GM23338 (cell line): ENCODE measurements around the gene MATR3. TPM values are rescaled to one million over a fixed set of nuclear protein-coding genes. Genes with fewer than 3 reads are reported as not detected.

ENCODE experiments used
- ATAC-seq: fragments of 200-7000 bp; cut with Tn5 transposase; 3 replicates; pipeline ENCODE4 v1.9.1; 2020
- DNase-seq: peaks from one replicate; pipeline ENCODE4 v3.0.0-alpha.2; 2015; ENCODE audit warnings: low spot score
- H2AFZ ChIP-seq: fragments of 200-600 bp; sonication (generic); 2 replicates; pipeline ENCODE4 v1.8.0; 2016; ENCODE audit warnings: antibody characterized with exemption, mild to moderate bottlenecking, moderate library complexity
- H3F3A ChIP-seq: fragments of 200-600 bp; sonication (generic); replicated peaks from 2 replicates; pipeline ENCODE4 v1.8.0; 2017; ENCODE audit warnings: antibody characterized with exemption, mixed run types, low read depth
- H3K27ac ChIP-seq: fragments of 200-600 bp; sonication (generic); 2 replicates; pipeline ENCODE4 v1.6.1; 2016; ENCODE audit warnings: low read depth
- H3K27me3 ChIP-seq: fragments of 200-600 bp; sonication (generic); 2 replicates; pipeline ENCODE4 v1.8.0; 2016; ENCODE audit warnings: mild to moderate bottlenecking, mixed run types, moderate library complexity; ENCODE audit not compliant: insufficient read depth
- H3K36me3 ChIP-seq: fragments of 200-600 bp; sonication (generic); 2 replicates; pipeline ENCODE4 v1.8.0; 2016; ENCODE audit warnings: mild to moderate bottlenecking; ENCODE audit not compliant: insufficient read depth
- H3K4me1 ChIP-seq: fragments of 200-600 bp; sonication (generic); 2 replicates; pipeline ENCODE4 v1.8.0; 2016; ENCODE audit warnings: mild to moderate bottlenecking, moderate library complexity; ENCODE audit not compliant: insufficient read depth
- H3K4me2 ChIP-seq: fragments of 200-600 bp; sonication (generic); 2 replicates; pipeline ENCODE4 v1.7.1; 2017; ENCODE audit warnings: mixed run types
- H3K4me3 ChIP-seq: fragments of 200-600 bp; sonication (generic); 2 replicates; pipeline ENCODE4 v1.6.1; 2016; ENCODE audit warnings: mixed run types
- H3K79me2 ChIP-seq: fragments of 200-600 bp; sonication (generic); replicated peaks from 2 replicates; pipeline ENCODE4 v1.8.0; 2017; ENCODE audit warnings: mild to moderate bottlenecking; ENCODE audit not compliant: insufficient read depth
- H3K9me2 ChIP-seq: fragments of 200-600 bp; sonication (generic); 2 replicates; pipeline ENCODE4 v1.8.0; 2017; ENCODE audit not compliant: insufficient read depth
- H4K20me1 ChIP-seq: fragments of 200-600 bp; sonication (generic); replicated peaks from 2 replicates; pipeline ENCODE4 v1.8.0; 2017; ENCODE audit warnings: mild to moderate bottlenecking; ENCODE audit not compliant: insufficient read depth
- H3K27ac Mint-ChIP-seq: 2 replicates; pipeline ENCODE4 v1.8.0; 2020; ENCODE audit warnings: inconsistent platforms, mild to moderate bottlenecking, moderate library complexity, mixed read lengths
- H3K27me3 Mint-ChIP-seq: 3 replicates; pipeline ENCODE4 v1.8.0; 2022; ENCODE audit warnings: low read depth, mild to moderate bottlenecking, moderate library complexity, mixed read lengths, inconsistent platforms; ENCODE audit not compliant: insufficient read depth, poor library complexity
- H3K36me3 Mint-ChIP-seq: 3 replicates; pipeline ENCODE4 v1.8.0; 2021; ENCODE audit warnings: low read depth, mild to moderate bottlenecking, inconsistent platforms, moderate library complexity, mixed read lengths
- H3K4me1 Mint-ChIP-seq: 3 replicates; pipeline ENCODE4 v1.8.0; 2020; ENCODE audit warnings: mild to moderate bottlenecking, inconsistent platforms, mixed read lengths
- H3K4me3 Mint-ChIP-seq: 3 replicates; pipeline ENCODE4 v1.8.0; 2021; ENCODE audit warnings: moderate library complexity, mild to moderate bottlenecking, inconsistent platforms, mixed read lengths
- H3K9me3 Mint-ChIP-seq: 3 replicates; pipeline ENCODE4 v1.8.0; 2020; ENCODE audit warnings: moderate library complexity, mild to moderate bottlenecking, inconsistent platforms, mixed read lengths
- CREB1 ChIP-seq: fragments of 250-450 bp; sonication (Bioruptor Pico); IDR thresholded peaks from 2 replicates; pipeline ENCODE4 v1.5.0; 2020; ENCODE audit warnings: low read depth, mild to moderate bottlenecking, moderate library complexity
- EZH2 ChIP-seq: fragments of 200-600 bp; sonication (generic); IDR thresholded peaks from one replicate; pipeline ENCODE4 v1.8.0; 2017; ENCODE audit warnings: antibody characterized with exemption, mild to moderate bottlenecking, low read depth; ENCODE audit not compliant: unreplicated experiment
- EZH2phosphoT487 ChIP-seq: fragments of 200-600 bp; sonication (generic); IDR thresholded peaks from one replicate; pipeline ENCODE4 v1.8.1; 2018; ENCODE audit warnings: antibody characterized with exemption; ENCODE audit not compliant: unreplicated experiment
- ZNF331 ChIP-seq: fragments of 250-450 bp; sonication (Bioruptor Pico); IDR thresholded peaks from 2 replicates; pipeline ENCODE4 v1.5.0; 2020; ENCODE audit warnings: low read depth, mild to moderate bottlenecking, moderate library complexity
- polyA plus RNA-seq: library from polyadenylated mRNA; unstranded; fragments of >200 nt; fragmentation: Nextera tagmentation; extraction: Ambion mirVana; gene quantifications from 2 replicates; pipeline ENCODE4 v1.2.1, GENCODE V29; 2016
- total RNA-seq: library from RNA; depleted of rRNA; stranded (reverse); fragments of >200 nt; shearing (Covaris generic); gene quantifications from 2 replicates; pipeline ENCODE4 v1.2.3, GENCODE V29; 2014
- TF ChIP-seq, protein P1 (sequence below), 2 experiments: fragments of 200-600 bp in 1 of 2; sonication (generic) in 1 of 2; conservative IDR thresholded peaks; 2 replicates each; pipeline versions ENCODE4 v1.5.1 to v1.6.1; 2016 to 2017; ENCODE audit warnings: antibody characterized with exemption in 2 of 2, low read depth in 2 of 2, mild to moderate bottlenecking in 2 of 2, moderate library complexity in 1 of 2
- TF ChIP-seq, protein P2 (sequence below): fragments of 250-450 bp; sonication (Bioruptor Pico); IDR thresholded peaks from 2 replicates; pipeline ENCODE4 v1.5.0; 2020; ENCODE audit warnings: mild to moderate bottlenecking, moderate library complexity
- TF ChIP-seq, protein P3 (sequence below): IDR thresholded peaks from 2 replicates; pipeline ENCODE4 v1.6.1; 2016; ENCODE audit warnings: antibody characterized with exemption

Gene MATR3
- total and polyA plus RNA-seq, 2 experiments from 2014 or later = 278 to 506 TPM

DNA sequence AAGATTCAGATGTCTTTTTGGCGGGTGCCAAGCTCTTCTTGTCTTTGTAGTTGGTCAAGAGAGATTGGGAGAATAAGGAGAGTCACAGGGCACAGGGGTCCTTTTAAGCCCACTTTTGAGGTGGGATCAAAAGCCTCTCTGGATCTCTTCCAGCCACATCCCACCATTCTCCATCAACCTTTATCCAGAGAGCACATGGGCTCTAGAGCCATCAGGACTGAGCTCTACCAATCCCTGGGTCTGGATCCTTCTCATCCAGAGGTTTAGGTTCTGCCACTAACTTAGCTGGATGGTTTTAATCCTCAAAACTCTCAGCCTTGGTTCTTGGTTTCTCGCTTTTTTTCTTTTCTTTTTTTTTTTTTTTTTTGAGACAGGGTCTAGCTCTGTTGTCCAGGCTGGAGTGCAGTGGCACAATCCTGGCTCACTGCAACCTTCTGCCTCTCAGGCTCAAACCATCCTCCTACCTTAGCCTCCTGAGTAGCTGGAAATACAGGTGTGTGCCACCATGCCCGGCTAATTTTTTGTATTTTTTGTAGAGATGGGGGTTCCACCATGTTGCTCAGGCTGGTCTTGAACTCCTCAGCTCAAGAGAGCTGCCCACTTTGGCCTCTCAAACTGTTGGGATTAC, 44.6 kb upstream of the MATR3 start:
- Histone ChIP-seq H3K4me2 (no peak overlapping the region), H3K27ac (no peak overlapping the region), H3F3A (no peaks in the 10 kb centered on the region), H2AFZ (no peak overlapping the region), H3K4me3 (no peak overlapping the region), H3K79me2 (no peaks in the 10 kb centered on the region), H3K27me3 (no peaks in the 10 kb centered on the region), H3K4me1 (peaks cover 8% of the 10 kb centered on the region; the same call in 1 of the 2 replicates), H3K9me2 (no peaks in the 10 kb centered on the region), H4K20me1 (no peaks in the 10 kb centered on the region), H3K36me3 (no peaks in the 10 kb centered on the region)
- H3K4me3 Mint-ChIP-seq = no peak overlapping the region
- H3K27ac Mint-ChIP-seq = no peak overlapping the region
- H3K36me3 Mint-ChIP-seq = no peaks in the 10 kb centered on the region
- H3K9me3 Mint-ChIP-seq = no peaks in the 10 kb centered on the region
- H3K4me1 Mint-ChIP-seq = peaks cover 18% of the 10 kb centered on the region
- no peak for ATAC-seq
- DNase-seq = no peak
- TF ChIP-seq EZH2 = no peak
- TF ChIP-seq CREB1 (CRISPR knock-in tag) = no peak
- TF ChIP-seq, protein P1, sequence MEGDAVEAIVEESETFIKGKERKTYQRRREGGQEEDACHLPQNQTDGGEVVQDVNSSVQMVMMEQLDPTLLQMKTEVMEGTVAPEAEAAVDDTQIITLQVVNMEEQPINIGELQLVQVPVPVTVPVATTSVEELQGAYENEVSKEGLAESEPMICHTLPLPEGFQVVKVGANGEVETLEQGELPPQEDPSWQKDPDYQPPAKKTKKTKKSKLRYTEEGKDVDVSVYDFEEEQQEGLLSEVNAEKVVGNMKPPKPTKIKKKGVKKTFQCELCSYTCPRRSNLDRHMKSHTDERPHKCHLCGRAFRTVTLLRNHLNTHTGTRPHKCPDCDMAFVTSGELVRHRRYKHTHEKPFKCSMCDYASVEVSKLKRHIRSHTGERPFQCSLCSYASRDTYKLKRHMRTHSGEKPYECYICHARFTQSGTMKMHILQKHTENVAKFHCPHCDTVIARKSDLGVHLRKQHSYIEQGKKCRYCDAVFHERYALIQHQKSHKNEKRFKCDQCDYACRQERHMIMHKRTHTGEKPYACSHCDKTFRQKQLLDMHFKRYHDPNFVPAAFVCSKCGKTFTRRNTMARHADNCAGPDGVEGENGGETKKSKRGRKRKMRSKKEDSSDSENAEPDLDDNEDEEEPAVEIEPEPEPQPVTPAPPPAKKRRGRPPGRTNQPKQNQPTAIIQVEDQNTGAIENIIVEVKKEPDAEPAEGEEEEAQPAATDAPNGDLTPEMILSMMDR (conservative IDR thresholded peaks at IDR 0.05; ENCODE audit: low read depth in 2 of 2) = no peak
- TF ChIP-seq EZH2phosphoT487 = no peak
- H3K27me3 Mint-ChIP-seq = peaks cover 6% of the 10 kb centered on the region

GRCh38 chr5:139251281-139251687, 42.3 kb upstream of the MATR3 start:
- Histone ChIP-seq H3F3A (no peaks in the 10 kb centered on the region), H3K27me3 (no peaks in the 10 kb centered on the region), H3K36me3 (no peaks in the 10 kb centered on the region), H3K4me2 (no peak overlapping the region), H3K4me3 (no peak overlapping the region), H3K9me2 (no peaks in the 10 kb centered on the region), H3K27ac (peak overlapping the region; percentile 30; the same call in 1 of the 2 replicates), H3K4me1 (peaks cover 6% of the 10 kb centered on the region; the same call in 1 of the 2 replicates), H3K79me2 (no peaks in the 10 kb centered on the region), H2AFZ (peak overlapping the region; percentile 88), H4K20me1 (no peaks in the 10 kb centered on the region)
- Mint-ChIP-seq H3K27me3 (peaks cover 6% of the 10 kb centered on the region), H3K36me3 (no peaks in the 10 kb centered on the region), H3K9me3 (no peaks in the 10 kb centered on the region), H3K27ac (no peak overlapping the region), H3K4me3 (no peak overlapping the region), H3K4me1 (peaks cover 10% of the 10 kb centered on the region)
- DNase-seq (no peak), ATAC-seq (peak; percentile 50)
- TF ChIP-seq, protein P2, sequence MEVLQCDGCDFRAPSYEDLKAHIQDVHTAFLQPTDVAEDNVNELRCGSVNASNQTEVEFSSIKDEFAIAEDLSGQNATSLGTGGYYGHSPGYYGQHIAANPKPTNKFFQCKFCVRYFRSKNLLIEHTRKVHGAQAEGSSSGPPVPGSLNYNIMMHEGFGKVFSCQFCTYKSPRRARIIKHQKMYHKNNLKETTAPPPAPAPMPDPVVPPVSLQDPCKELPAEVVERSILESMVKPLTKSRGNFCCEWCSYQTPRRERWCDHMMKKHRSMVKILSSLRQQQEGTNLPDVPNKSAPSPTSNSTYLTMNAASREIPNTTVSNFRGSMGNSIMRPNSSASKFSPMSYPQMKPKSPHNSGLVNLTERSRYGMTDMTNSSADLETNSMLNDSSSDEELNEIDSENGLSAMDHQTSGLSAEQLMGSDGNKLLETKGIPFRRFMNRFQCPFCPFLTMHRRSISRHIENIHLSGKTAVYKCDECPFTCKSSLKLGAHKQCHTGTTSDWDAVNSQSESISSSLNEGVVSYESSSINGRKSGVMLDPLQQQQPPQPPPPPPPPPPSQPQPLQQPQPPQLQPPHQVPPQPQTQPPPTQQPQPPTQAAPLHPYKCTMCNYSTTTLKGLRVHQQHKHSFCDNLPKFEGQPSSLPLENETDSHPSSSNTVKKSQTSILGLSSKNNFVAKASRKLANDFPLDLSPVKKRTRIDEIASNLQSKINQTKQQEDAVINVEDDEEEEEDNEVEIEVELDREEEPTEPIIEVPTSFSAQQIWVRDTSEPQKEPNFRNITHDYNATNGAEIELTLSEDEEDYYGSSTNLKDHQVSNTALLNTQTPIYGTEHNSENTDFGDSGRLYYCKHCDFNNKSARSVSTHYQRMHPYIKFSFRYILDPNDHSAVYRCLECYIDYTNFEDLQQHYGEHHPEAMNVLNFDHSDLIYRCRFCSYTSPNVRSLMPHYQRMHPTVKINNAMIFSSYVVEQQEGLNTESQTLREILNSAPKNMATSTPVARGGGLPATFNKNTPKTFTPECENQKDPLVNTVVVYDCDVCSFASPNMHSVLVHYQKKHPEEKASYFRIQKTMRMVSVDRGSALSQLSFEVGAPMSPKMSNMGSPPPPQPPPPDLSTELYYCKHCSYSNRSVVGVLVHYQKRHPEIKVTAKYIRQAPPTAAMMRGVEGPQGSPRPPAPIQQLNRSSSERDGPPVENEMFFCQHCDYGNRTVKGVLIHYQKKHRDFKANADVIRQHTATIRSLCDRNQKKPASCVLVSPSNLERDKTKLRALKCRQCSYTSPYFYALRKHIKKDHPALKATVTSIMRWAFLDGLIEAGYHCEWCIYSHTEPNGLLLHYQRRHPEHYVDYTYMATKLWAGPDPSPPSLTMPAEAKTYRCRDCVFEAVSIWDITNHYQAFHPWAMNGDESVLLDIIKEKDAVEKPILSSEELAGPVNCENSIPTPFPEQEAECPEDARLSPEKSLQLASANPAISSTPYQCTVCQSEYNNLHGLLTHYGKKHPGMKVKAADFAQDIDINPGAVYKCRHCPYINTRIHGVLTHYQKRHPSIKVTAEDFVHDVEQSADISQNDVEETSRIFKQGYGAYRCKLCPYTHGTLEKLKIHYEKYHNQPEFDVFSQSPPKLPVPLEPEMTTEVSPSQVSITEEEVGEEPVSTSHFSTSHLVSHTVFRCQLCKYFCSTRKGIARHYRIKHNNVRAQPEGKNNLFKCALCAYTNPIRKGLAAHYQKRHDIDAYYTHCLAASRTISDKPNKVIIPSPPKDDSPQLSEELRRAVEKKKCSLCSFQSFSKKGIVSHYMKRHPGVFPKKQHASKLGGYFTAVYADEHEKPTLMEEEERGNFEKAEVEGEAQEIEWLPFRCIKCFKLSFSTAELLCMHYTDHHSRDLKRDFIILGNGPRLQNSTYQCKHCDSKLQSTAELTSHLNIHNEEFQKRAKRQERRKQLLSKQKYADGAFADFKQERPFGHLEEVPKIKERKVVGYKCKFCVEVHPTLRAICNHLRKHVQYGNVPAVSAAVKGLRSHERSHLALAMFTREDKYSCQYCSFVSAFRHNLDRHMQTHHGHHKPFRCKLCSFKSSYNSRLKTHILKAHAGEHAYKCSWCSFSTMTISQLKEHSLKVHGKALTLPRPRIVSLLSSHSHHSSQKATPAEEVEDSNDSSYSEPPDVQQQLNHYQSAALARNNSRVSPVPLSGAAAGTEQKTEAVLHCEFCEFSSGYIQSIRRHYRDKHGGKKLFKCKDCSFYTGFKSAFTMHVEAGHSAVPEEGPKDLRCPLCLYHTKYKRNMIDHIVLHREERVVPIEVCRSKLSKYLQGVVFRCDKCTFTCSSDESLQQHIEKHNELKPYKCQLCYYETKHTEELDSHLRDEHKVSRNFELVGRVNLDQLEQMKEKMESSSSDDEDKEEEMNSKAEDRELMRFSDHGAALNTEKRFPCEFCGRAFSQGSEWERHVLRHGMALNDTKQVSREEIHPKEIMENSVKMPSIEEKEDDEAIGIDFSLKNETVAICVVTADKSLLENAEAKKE = no peak
- no peak for TF ChIP-seq ZNF331 (CRISPR knock-in tag)
- TF ChIP-seq, protein P3, sequence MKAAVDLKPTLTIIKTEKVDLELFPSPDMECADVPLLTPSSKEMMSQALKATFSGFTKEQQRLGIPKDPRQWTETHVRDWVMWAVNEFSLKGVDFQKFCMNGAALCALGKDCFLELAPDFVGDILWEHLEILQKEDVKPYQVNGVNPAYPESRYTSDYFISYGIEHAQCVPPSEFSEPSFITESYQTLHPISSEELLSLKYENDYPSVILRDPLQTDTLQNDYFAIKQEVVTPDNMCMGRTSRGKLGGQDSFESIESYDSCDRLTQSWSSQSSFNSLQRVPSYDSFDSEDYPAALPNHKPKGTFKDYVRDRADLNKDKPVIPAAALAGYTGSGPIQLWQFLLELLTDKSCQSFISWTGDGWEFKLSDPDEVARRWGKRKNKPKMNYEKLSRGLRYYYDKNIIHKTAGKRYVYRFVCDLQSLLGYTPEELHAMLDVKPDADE = no peak
- TF ChIP-seq, protein P1 (conservative IDR thresholded peaks at IDR 0.05; ENCODE audit: low read depth in 2 of 2) = peak; percentile 36 to 55
